Skeletal muscle tissue (tissue), 4 donors: ENCODE results near the gene NR2E3. TPM values are rescaled to one million over a fixed set of nuclear protein-coding genes. Genes with fewer than 3 reads are reported as not detected.

ENCODE experiments used
- H3K27ac ChIP-seq: one replicate; pipeline ENCODE4 v1.7.0; 2013; ENCODE audit warnings: mild to moderate bottlenecking, low read depth, low read length, inconsistent platforms
- H3K27me3 ChIP-seq, 3 donors: one replicate each; pipeline ENCODE4 v1.7.0; 2013; ENCODE audit warnings: low read length in 3 of 3; ENCODE audit not compliant: control insufficient read depth in 3 of 3, insufficient read depth in 3 of 3
- H3K36me3 ChIP-seq, 3 donors: one replicate each; pipeline ENCODE4 v1.7.0; 2013; ENCODE audit warnings: low read length in 3 of 3; ENCODE audit not compliant: control insufficient read depth in 3 of 3, insufficient read depth in 3 of 3
- H3K4me1 ChIP-seq, 3 donors: one replicate each; pipeline ENCODE4 v1.7.0; 2013; ENCODE audit warnings: low read length in 3 of 3, mild to moderate bottlenecking in 3 of 3; ENCODE audit not compliant: control insufficient read depth in 3 of 3, insufficient read depth in 3 of 3
- H3K4me3 ChIP-seq, 3 donors: one replicate each; pipeline ENCODE4 v1.7.0; 2013; ENCODE audit warnings: low read length in 3 of 3
- H3K9ac ChIP-seq, 3 donors: one replicate each; pipeline ENCODE4 v1.7.0; 2013; ENCODE audit warnings: low read length in 3 of 3, mild to moderate bottlenecking in 3 of 3, moderate library complexity in 2 of 3, low read depth in 1 of 3
- H3K9me3 ChIP-seq, 3 donors: one replicate each; pipeline ENCODE4 v1.7.0; 2013; ENCODE audit warnings: low read length in 3 of 3; ENCODE audit not compliant: control insufficient read depth in 3 of 3
- total RNA-seq: library from RNA; depleted of rRNA; stranded (reverse); fragments of >200 nt; gene quantifications from one replicate; pipeline ENCODE4 v1.2.3, GENCODE V29; 2014
- donor health status: Osteomylitis.

Gene NR2E3
- total RNA-seq: 1.0 TPM

GRCh38 chr15:71810256-71811035 lies at the start of gene NR2E3:
Gene NR2E3, plus strand, starts transcription at chr15:71810554. Its CDS starts 190 bp downstream, at chr15:71810744.
- H3K27me3 ChIP-seq: peaks cover 0 to 8% (median 5%) of the 10 kb centered on the region in 3 donors
- H3K27ac ChIP-seq: no peak within 1 kb of the TSS
- H3K9ac ChIP-seq: no peak within 1 kb of the TSS
- H3K4me3 ChIP-seq: no peak within 1 kb of the TSS
- H3K4me1 ChIP-seq: peaks cover 0 to 10% (median 8%) of the 10 kb centered on the region in 3 donors
- H3K9me3 ChIP-seq: no peaks in the 10 kb centered on the region
- no peaks in the 10 kb centered on the region for H3K36me3 ChIP-seq

- Histone ChIP-seq H3K36me3 (peaks cover 0 to 2% (median 0%) of the 10 kb centered on the region in 3 donors), H3K27me3 (no peaks in the 10 kb centered on the region), H3K9me3 (peaks cover 4 to 9% (median 4%) of the 10 kb centered on the region in 3 donors), H3K4me1 (peaks cover 0 to 3% (median 0%) of the 10 kb centered on the region in 3 donors), H3K4me3 (no peak overlapping the region), H3K27ac (no peak overlapping the region), H3K9ac (no peak overlapping the region)
These were observed 49.5 kb upstream of the NR2E3 start for GRCh38 chr15:71760852-71761251.

DNA sequence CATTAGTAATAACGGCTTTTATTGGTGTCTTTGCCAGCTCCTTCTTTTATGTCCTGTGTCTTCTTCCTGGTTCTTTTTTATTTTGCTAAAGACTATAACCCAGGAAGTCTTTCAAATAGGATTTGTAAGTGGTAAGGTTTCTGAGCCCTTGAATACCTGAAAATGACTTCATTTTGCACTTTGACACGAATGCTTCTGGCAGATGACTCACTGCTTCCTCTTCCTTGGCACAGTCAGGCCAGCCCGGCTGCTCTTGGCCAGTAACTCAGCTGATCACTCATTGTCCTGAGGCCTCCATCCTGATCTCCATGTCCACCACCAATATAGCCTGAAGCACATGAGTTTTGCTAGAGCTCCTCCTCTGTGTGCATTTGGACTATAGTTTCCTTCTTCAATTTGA lies 48.7 kb upstream of the NR2E3 start:
- peaks cover 0 to 2% (median 0%) of the 10 kb centered on the region in 3 donors for H3K36me3 ChIP-seq
- H3K9me3 ChIP-seq: peaks cover 4 to 9% (median 4%) of the 10 kb centered on the region in 3 donors
- H3K4me3 ChIP-seq: no peak overlapping the region
- peaks cover 0 to 3% (median 0%) of the 10 kb centered on the region in 3 donors for H3K4me1 ChIP-seq
- H3K27me3 ChIP-seq: no peaks in the 10 kb centered on the region
- H3K27ac ChIP-seq: no peak overlapping the region
- no peak overlapping the region for H3K9ac ChIP-seq

DNA sequence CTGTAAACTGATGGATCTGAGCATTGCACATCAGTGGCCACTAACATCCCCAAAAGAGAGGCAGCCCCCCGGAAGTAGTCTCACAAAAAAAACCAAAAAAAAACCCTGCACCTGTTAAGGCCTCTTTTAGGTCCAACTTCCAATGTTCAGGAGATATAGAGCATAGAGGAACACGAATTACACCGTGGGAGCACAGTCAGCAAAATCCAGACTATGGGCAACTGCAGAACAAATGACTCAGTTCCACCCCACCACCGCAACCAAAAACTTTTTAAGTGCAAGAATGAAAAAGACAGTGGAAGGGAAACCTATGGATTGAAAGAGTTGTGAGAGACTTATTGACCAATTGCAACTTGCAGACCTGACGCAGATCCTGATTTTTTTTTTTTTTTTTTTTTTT lies 42.2 kb upstream of the NR2E3 start:
- no peaks in the 10 kb centered on the region for H3K4me1 ChIP-seq
- H3K36me3 ChIP-seq: peaks cover 0 to 2% (median 0%) of the 10 kb centered on the region in 3 donors
- H3K27ac ChIP-seq: no peak overlapping the region
- no peak overlapping the region for H3K4me3 ChIP-seq
- no peaks in the 10 kb centered on the region for H3K9me3 ChIP-seq
- no peaks in the 10 kb centered on the region for H3K27me3 ChIP-seq
- no peak overlapping the region for H3K9ac ChIP-seq

DNA sequence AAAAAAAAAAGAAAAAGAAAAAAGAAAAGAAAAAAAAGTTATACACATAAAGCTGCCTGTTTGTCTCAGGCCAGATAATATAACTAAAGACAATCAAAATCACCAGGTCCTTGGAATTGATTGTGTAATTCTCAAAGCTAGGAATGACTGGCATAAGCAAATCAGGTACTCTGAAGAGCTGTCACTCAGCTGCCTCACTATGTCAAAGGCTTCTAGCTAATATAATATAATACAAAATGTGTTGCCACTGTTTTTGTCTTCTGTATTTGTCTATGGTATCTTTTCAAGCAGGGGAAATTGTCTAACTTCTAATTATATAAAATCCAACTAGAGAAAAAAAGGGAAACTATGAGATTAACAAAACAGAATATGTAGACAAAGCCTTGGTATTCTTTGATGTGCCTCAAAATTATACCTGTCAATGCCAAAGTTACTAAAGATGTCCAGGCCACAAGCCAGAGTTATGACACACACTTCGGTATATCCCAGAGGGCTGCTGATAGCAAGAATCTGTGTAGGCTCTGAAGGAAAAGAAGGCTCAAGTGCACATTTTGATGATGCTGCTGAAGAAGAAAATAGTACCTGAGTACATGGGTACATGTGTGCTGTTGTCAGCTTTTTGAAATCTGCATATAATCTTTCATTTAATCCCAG lies 37.0 kb upstream of the NR2E3 start:
- Histone ChIP-seq H3K36me3 (no peaks in the 10 kb centered on the region), H3K27ac (no peak overlapping the region), H3K4me1 (no peaks in the 10 kb centered on the region), H3K9ac (no peak overlapping the region), H3K27me3 (no peaks in the 10 kb centered on the region), H3K9me3 (no peaks in the 10 kb centered on the region), H3K4me3 (no peak overlapping the region)

GRCh38 chr15:71775856-71776255 lies 34.5 kb upstream of the NR2E3 start:
- H3K27ac ChIP-seq: no peak overlapping the region
- H3K4me1 ChIP-seq: no peaks in the 10 kb centered on the region
- H3K9me3 ChIP-seq: no peaks in the 10 kb centered on the region
- H3K27me3 ChIP-seq: no peaks in the 10 kb centered on the region
- no peaks in the 10 kb centered on the region for H3K36me3 ChIP-seq
- no peak overlapping the region for H3K9ac ChIP-seq
- no peak overlapping the region for H3K4me3 ChIP-seq

DNA sequence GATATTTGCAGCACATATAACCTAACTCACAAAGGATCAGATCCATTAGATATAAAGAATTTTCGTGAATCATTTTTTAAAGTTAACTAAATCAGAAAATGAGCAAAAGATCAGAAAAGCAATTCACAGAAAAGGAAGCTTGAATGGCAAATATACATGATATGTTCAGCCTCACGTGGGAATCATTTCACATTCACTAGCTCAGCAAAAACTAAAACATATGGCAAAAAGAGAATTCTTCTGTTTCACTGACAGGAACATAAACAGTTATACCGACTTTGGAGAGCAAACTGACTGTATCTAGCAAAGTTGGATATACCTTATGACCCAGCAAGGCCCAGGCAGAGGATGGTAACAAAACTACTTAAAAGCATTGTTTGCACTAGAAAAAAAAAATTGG lies 34.0 kb upstream of the NR2E3 start:
- Histone ChIP-seq H3K4me1 (no peaks in the 10 kb centered on the region), H3K9ac (no peak overlapping the region), H3K27ac (no peak overlapping the region), H3K27me3 (no peaks in the 10 kb centered on the region), H3K36me3 (no peaks in the 10 kb centered on the region), H3K9me3 (no peaks in the 10 kb centered on the region), H3K4me3 (no peak overlapping the region)

DNA sequence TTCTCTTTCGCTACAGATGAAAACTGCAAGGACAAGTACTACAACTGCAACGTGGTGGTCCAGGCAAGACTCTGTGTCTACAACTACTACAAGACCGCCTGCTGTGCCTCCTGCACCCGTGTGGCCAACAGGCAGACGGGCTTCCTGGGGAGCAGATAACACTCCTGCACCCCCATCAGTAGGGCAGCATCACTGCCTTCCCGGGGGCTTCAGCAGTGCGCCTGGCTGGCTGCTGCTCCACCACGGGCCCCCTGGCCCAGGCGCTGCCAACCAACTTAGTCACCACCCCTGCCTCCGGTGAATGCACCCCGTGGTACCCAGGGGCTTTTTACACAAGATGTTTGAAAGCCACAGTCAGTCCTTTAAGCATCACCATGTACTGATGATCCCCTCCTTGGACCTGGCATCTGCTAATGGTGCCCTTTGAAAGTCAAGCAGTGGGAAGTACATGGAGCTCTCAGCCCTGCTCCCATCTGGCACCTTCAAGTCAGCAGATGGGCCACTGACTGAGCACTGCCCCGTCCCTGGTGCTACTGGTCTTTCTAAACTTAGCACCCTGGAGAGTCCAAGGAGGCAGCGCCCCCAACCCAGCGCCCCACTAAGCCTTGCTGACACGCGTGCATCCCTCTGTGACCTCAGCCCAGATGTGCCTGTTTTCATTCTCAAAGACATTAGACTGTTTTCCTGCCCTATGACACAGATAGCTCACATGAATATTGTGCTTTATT lies 33.0 kb upstream of the NR2E3 start:
- no peak overlapping the region for H3K27ac ChIP-seq
- H3K27me3 ChIP-seq: no peaks in the 10 kb centered on the region

DNA sequence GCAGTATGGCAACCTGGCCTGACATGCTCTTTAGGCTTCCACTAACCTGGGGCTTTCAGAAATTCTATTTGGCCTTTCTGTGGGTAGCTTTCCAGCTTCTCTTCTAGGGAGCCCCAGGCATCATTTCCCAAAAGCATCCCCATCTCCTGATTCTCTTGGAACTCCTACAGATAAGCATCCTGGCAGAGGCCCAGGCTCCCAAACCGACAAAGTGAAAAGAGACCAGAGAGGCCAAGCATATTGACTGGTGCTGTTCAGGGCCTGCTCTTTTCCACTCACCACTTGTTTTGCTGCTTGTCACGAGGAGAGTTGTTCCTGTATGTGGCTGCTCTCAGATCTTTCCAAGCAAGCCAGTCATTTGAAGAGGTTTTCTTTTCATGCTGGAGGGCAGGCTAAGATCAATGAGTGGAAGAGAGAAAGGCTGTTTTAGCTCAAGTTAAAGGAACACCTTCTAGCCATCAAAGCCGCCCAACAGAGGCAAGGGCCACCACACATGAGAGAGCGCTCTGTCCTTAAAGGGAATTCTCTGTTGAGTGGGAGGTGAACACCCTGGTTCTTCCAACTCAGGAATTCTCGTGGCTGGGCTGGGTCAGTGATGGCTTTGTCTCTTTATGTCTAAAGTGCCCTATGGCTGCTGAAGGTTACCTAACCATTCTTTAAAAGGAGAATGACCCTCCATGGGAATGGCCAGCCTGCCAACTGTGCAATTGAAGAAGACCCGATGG lies 31.1 kb upstream of the NR2E3 start:
- Histone ChIP-seq H3K9ac (no peak overlapping the region), H3K4me3 (no peak overlapping the region), H3K36me3 (no peaks in the 10 kb centered on the region), H3K27ac (no peak overlapping the region), H3K27me3 (peaks cover 0 to 4% (median 0%) of the 10 kb centered on the region in 3 donors), H3K4me1 (no peaks in the 10 kb centered on the region), H3K9me3 (no peaks in the 10 kb centered on the region)

More for the DNA sequence above, 33.0 kb upstream of the NR2E3 start:
- no peaks in the 10 kb centered on the region for H3K9me3 ChIP-seq
- H3K9ac ChIP-seq: no peak overlapping the region
- no peaks in the 10 kb centered on the region for H3K4me1 ChIP-seq
- H3K36me3 ChIP-seq: no peaks in the 10 kb centered on the region
- H3K4me3 ChIP-seq: no peak overlapping the region
